DND-41 (cell line): ENCODE measurements around the gene KLHL10.

Experiments used
- CTCF ChIP-seq: IDR thresholded peaks from 2 replicates; pipeline ENCODE4 v1.5.1; 2012; ENCODE audit warnings: borderline replicate concordance, low read length, moderate library complexity, mild to moderate bottlenecking; ENCODE audit not compliant: poor library complexity, severe bottlenecking; ENCODE audit errors: extremely low read depth
- EZH2 ChIP-seq: IDR thresholded peaks from 3 replicates; pipeline ENCODE4 v1.6.1; 2012; ENCODE audit warnings: borderline replicate concordance, low read depth, mild to moderate bottlenecking, moderate library complexity, low read length, inconsistent platforms; ENCODE audit not compliant: severe bottlenecking

- TF ChIP-seq CTCF (no peak), EZH2 (no peak)
These were observed 58.0 kb downstream of the KLHL10 start for GRCh38 chr17:41895617-41896016.
